HepG2 (cell line): Measurements from ENCODE around the gene KMT2E.
"Not testable (repeated sequence)": the region's sequence is repeated elsewhere in the genome, so short reads cannot be mapped to it uniquely, and the experiment has no call there.

Experiments used
- CTCF ChIP-seq: sonication (generic); formaldehyde crosslinking; IDR thresholded peaks from 2 replicates; pipeline ENCODE4 v1.5.0; 2020; ENCODE audit warnings: mild to moderate bottlenecking, missing genetic modification reagents, moderate library complexity
- EZH2 ChIP-seq: conservative IDR thresholded peaks from 2 replicates; pipeline ENCODE4 v1.6.1; 2012; ENCODE audit warnings: mild to moderate bottlenecking, low read depth, low read length, moderate library complexity
- HNRNPLL ChIP-seq: fragments of 200-400 bp; formaldehyde crosslinking; IDR thresholded peaks from 2 replicates; pipeline ENCODE4 v1.6.1; 2017; ENCODE audit warnings: mild to moderate bottlenecking, low read depth, low read length; ENCODE audit not compliant: poor library complexity, severe bottlenecking
- MAFK ChIP-seq, 2 experiments: IDR thresholded peaks in 1 of 2; conservative IDR thresholded peaks in 1 of 2; 2 replicates each; pipeline ENCODE4 v1.6.1; 2011; ENCODE audit warnings: improper control_type of control experiment in 2 of 2, low read length in 2 of 2
- MTF2 ChIP-seq: sonication (generic); formaldehyde crosslinking; IDR thresholded peaks from 2 replicates; pipeline ENCODE4 v1.5.0; 2020; ENCODE audit warnings: missing genetic modification reagents, borderline replicate concordance
- POLR2A ChIP-seq, 2 experiments: IDR thresholded peaks; 2 replicates each; pipeline ENCODE4 v1.6.1; 2011; ENCODE audit warnings: low read depth in 2 of 2, low read length in 2 of 2, mild to moderate bottlenecking in 1 of 2, moderate library complexity in 1 of 2; ENCODE audit not compliant: insufficient read depth in 1 of 2
- ZFP36 ChIP-seq: fragments of 150-350 bp; IDR thresholded peaks from 2 replicates; pipeline ENCODE4 v1.6.1; 2018; ENCODE audit warnings: borderline replicate concordance, low read length, low read depth; ENCODE audit not compliant: partially characterized antibody

GRCh38 chr7:105005006-105005405 lies 9.0 kb upstream of the KMT2E start:
- TF ChIP-seq ZFP36; CTCF (CRISPR knock-in tag); EZH2; MTF2 (CRISPR knock-in tag); POLR2A (IDR thresholded peaks at IDR 0.05; ENCODE audit: insufficient read depth in 1 of 2, low read depth in 2 of 2, low read length in 2 of 2); MAFK (conservative IDR thresholded peaks at IDR 0.05 in 1 of 2, IDR thresholded peaks at IDR 0.05 in 1 of 2; ENCODE audit: low read length in 2 of 2); HNRNPLL: not testable (repeated sequence)
